Measurements from ENCODE around the gene GC.
"Not testable (repeated sequence)": the region's sequence is repeated elsewhere in the genome, so short reads cannot be mapped to it uniquely, and the experiment has no call there.

The GC gene

DNA sequence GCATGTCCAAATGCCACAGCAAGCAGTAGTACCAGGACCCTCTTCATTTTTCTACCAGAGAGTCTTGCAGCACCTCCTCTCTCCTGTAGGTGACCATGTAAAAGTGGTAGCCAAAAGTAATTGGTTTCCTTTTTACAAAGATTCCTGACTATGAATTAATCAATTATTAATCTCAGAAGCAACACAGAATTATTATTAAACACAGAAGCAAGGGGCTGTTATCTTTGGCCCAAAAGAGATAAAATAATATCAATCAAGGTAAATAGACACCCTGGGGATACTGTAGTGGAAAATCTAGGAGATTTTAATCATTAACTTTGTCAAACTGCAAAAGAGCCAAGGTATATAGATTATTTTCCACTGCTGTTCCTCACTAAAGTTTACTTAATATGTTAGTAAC lies at the start of gene GC:
Gene GC, minus strand, starts transcription at position 108 of the 400 bp plus-strand sequence. Its CDS starts 61 bp downstream, at position 47.
- DNase-seq: no peak

- peak; percentile 3 for DNase-seq
Measured at GRCh38 chr4:71833232-71833900, 49.5 kb upstream of the GC start.

GRCh38 chr4:71832049-71832448 lies 48.2 kb upstream of the GC start:
- no peak for DNase-seq

GRCh38 chr4:71830497-71831190 lies 46.8 kb upstream of the GC start:
- no peak for DNase-seq

DNA sequence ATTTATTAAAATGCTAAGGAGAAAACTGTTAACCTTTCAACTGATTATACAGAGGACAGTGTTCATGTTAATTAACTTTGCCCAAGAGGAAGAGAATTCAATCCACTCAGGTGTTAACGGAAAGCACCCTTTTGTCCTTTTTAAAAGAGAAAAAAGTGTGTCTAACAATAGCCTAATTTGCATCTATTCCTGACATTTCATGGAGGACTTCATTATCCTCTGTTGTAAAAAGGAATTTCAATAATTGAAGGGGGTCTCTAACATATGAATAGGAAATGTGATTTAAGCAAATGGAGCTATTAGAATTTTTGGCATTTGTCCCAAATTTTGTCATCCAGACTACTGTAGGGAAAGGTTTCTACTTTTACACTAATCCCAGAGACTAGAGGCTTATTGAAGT lies 44.6 kb upstream of the GC start:
- no peak for DNase-seq

GRCh38 chr4:71827826-71828225 lies 43.9 kb upstream of the GC start:
- no peak for DNase-seq

DNA sequence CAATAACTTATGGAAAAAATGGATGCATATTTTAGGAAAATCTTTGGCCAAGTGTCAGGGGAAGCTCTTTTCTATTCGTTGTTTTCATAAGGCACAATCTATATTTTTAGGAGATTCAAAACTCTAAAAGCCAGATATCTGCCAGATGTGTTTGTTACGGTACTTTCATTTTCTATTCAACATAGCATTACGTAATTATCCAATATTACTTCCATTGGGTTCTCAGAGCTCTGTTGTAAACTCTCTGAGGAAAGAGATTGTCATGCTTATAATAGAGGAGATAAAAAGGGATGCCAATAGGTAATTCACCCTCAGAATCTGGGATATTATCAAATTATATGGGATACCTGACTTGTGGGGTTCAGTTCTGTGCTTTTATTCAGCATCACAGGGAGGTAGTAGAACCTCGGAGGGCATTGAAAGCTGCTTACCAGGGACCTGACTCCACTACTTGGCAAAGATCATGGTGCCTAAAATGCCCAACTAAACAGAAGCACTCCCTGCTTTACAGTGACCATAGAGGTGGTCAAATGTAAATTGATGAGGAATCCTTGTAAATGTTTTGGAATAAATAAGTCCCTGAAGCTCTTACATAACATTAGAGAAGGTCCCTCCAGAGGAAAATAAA lies 32.9 kb upstream of the GC start:
- no peak for DNase-seq

GRCh38 chr4:71814433-71814832 lies 30.6 kb upstream of the GC start:
- no peak for DNase-seq

DNA sequence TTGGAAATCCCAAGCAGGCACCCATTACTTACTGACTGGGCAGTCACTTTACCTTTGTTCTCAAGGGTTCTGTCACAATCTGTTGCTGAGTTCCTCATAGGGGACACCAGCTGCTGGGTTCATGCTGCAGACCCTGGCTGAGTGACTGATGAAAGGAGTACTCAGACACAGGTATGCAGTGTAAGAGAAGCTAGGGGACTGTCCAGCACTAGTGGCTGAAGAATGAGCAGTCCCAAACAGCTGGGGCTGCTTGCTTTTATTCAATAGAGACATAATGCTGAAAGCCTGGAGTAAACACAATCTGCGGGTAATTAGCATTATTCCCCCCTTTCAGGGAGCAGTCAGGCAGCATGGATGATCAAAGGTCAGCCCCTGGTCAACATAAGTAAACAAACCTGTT lies 25.9 kb upstream of the GC start:
- DNase-seq: not testable (repeated sequence)

- no peak for DNase-seq
Measured at GRCh38 chr4:71807469-71807868, 23.6 kb upstream of the GC start.

DNA sequence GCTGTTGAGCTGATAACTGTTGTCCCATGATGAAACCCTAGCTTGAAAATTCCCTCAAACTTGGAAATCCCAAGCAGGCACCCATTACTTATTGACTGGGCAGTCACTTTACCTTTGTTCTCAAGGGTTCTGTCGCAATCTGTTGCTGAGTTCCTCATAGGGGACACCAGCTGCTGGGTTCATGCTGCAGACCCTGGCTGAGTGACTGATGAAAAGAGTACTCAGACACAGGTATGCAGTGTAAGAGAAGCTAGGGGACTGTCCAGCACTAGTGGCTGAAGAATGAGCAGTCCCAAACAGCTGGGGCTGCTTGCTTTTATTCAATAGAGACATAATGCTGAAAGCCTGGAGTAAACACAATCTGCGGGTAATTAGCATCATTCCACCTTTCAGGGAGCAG lies 21.4 kb upstream of the GC start:
- DNase-seq: not testable (repeated sequence)

DNA sequence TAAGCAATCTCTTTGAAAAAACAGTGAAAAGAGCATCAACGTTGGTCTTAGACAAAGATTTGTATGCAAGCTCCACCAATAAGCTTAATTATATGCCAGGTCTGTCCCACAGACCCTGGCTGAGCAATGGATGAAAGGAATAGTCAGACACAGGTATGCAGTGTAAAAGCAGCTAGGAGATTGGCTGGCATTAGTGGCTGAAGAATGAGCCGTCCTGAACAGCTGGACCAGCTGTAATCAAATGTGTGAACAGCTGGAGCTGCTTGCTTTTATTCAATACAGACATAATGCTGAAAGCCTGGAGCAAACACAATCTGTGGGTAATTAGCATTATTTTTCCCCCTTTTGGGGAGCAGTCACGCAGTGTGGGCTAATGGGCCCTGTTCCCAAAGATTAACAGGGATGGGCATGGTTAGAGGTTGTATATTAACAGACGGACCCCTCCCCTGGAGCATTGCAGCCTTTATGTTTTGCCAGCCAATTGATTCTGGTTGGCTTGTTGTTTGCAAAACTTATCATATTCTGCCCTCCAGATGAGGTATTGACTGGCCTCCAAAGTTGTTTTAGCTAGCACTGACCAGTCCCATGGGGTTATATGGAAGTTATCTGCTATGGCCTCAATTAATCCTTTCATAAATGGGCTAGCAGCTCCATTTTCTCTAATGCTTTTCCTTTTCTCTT lies 20.3 kb upstream of the GC start:
- not testable (repeated sequence) for DNase-seq

DNA sequence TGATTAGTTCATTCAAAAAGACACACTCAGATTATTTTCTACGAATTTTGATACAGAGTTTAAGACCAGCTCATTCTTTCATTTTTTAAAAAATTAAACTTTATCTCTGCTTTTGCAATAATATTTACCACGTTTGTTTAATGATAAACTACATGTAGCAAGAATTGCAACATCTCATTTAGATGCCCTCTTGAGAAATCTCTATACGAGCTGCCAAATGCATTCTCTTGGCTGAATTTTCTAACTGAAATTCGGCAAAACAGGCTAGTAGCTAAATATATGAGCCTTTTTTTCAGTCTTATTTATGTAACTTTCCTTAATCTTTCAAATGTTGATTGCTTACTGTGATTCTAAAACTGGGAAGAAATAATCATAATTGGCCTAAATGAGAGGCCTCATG lies 2.1 kb upstream of the GC start:
- DNase-seq: no peak

DNA sequence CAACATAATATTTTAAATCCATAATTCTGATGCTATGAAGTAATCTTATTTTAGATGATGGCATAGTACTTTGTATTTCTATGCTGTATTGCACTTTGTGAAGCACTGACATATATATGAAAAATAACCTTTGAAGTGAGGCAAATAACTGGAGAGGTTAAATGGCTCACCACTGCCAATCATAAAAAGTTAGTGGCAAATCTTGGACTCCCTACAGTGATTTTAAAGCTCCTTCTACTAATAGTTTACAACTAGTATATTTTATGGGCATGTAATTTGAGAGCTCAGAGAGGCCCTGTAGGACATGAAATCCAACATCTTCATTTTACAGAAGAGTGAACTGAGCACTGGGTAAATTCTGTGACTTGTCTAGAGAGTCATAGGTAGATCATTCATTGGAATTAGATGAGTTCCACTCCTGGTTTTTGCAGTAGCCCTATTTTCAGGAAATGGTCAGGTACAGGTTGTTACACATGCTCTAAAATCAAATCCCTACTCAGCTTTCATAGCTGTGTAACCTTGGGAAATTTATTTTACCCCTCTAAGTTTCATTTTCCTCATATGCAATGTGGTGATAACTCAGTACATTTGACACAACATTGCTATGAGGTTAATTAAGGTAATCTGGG lies 804 bp upstream of the GC start:
- no peak for DNase-seq

GRCh38 chr4:71777891-71778290 lies 6.0 kb downstream of the GC start:
- DNase-seq: no peak

DNA sequence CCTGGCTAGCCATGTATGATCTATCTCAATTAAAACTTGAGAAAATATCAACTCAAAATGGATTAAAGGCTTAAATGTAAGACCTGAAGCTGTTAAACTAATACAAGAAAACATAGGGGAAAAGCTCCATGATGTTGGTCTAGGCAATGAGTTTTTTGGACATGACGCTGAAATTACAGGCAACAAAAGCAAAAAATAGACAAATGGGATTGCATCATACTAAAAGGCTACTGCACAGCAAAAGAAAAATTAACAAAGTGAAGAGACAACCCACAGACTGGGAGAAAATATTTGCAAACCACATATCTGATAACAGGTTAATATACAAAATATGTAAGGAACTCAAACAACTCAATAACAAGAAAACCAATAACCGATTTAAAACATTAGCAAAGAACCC lies 8.4 kb downstream of the GC start:
- no peak for DNase-seq

DNA sequence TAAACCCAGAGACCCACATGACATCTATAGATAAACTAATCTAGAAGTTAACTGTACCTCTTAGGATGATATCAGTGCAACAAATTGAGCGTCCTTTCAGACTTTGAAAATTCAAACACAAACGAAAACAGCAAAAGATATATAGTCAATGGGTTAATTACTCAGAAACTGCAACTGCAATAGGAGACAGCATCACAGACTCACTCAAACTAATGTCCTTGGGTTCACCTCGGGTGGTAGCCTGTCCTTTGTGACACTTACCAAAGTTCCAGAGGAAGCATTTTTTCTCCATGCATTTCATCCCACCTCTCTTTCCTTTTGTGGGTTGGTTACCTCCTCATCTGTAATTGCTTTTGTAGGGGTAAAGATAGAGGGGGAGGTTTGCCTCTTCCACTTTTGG lies 9.7 kb downstream of the GC start:
- DNase-seq: no peak

GRCh38 chr4:71773004-71773403 lies 10.9 kb downstream of the GC start:
- no peak for DNase-seq

- no peak for DNase-seq
Measured at GRCh38 chr4:71772592-71772991, 11.3 kb downstream of the GC start.

- no peak for DNase-seq
Measured at GRCh38 chr4:71771613-71772012, 12.3 kb downstream of the GC start.

GRCh38 chr4:71769434-71769833 lies 14.4 kb downstream of the GC start:
- DNase-seq: no peak

DNA sequence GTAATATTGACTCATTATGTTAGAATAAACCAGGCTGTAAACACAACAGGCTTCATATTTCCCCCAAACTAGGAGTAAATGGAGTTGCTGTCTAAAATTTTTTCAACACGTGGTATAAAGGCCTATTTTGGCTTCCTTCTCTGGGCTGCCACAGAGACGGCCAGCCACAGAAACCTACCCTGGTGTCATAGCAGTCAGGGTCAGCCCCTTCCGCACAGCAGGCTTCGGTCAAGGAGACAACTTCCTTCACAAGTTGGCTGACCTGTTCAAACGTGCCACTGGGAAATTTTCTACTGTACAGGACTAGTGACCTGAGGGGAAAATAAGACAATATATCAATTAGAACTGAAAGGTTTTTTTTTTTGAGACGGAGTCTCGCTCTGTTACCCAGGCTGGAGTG lies 15.8 kb downstream of the GC start:
- DNase-seq: no peak

DNA sequence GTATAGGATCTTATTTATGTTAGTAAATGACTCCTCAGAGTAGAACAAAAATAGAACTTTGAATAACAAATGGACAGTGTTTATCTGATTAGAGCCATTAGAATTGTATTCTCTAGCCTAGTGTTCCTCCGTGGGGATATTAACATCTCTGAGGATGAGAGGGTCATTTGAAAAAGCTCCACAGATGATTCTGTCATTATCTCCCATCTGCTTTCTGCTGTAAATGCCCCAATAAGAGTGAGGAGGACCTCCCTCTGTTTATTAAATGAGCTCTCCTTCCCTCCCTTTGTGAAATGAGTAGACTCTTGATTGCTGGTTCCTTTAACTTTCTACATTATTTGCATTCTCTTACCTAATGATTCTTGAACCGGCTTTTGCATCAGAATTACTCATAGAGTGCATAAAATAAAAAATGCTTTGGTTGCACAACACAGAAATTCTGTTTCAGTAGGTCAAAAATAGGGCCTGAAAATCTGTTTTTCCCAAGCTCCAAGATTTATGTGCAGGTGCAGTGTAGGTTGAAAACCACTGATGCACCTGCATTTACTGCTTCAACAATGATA lies 18.0 kb downstream of the GC start:
- DNase-seq: no peak

Measured in NCI-H510A treated with DMSO at 0.1 percent for 48 hours (cell line).